ENCODE data around the gene CLIC2.
"Not testable (repeated sequence)": the region's sequence is repeated elsewhere in the genome, so short reads cannot be mapped to it uniquely, and the experiment has no call there.

The CLIC2 gene

GRCh38 chrX:155313766-155314165, 20.6 kb downstream of the CLIC2 start:
- no peak overlapping the region for H3K27ac Mint-ChIP-seq
- H3K36me3 Mint-ChIP-seq: no peaks in the 10 kb centered on the region
- no peaks in the 10 kb centered on the region for H3K9me3 Mint-ChIP-seq
- no peak overlapping the region for H3K4me3 Mint-ChIP-seq
- no peak for DNase-seq
- CTCF ChIA-PET: no interaction called here
- H3K27me3 Mint-ChIP-seq: no peaks in the 10 kb centered on the region
- H3K4me1 Mint-ChIP-seq: peaks cover 3% of the 10 kb centered on the region

DNA sequence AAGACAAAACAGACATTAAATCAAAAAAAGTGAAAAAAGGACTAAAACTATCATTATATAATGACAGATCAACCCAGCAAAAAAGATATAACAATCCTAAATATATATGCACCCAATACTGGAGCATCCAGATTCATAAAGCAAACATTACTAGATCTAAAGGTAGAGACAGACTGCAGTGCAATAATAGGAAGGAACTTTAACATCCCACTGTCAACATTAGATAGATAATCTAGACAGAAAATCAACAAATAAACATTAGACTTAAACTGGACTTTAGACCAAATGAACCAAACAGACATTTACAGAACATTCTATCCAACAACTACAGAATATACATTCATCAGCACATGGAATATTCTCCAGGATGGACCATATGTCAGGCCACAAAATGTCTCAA, 40.6 kb downstream of the CLIC2 start:
- CTCF ChIA-PET: no interaction called here
- no peak overlapping the region for H3K4me3 Mint-ChIP-seq
- no peaks in the 10 kb centered on the region for H3K4me1 Mint-ChIP-seq
- no peaks in the 10 kb centered on the region for H3K9me3 Mint-ChIP-seq
- H3K27me3 Mint-ChIP-seq: no peaks in the 10 kb centered on the region
- no peaks in the 10 kb centered on the region for H3K36me3 Mint-ChIP-seq
- H3K27ac Mint-ChIP-seq: no peak overlapping the region
- DNase-seq: no peak

- DNase-seq: no peak
- no peaks in the 10 kb centered on the region for H3K36me3 Mint-ChIP-seq
- H3K9me3 Mint-ChIP-seq: no peaks in the 10 kb centered on the region
- no peaks in the 10 kb centered on the region for H3K27me3 Mint-ChIP-seq
- CTCF ChIA-PET: no interaction called here
- peaks cover 6% of the 10 kb centered on the region for H3K4me1 Mint-ChIP-seq
- H3K27ac Mint-ChIP-seq: no peak overlapping the region
- no peak overlapping the region for H3K4me3 Mint-ChIP-seq
Measured at GRCh38 chrX:155279873-155280272, 54.5 kb downstream of the CLIC2 start.

GRCh38 chrX:155270969-155271368, 63.4 kb downstream of the CLIC2 start:
- Mint-ChIP-seq H3K27me3 (no peaks in the 10 kb centered on the region), H3K27ac (no peak overlapping the region), H3K9me3 (peaks cover 4% of the 10 kb centered on the region), H3K4me3 (no peak overlapping the region), H3K36me3 (no peaks in the 10 kb centered on the region), H3K4me1 (no peaks in the 10 kb centered on the region)
- no peak for DNase-seq
- CTCF ChIA-PET: no interaction called here

DNA sequence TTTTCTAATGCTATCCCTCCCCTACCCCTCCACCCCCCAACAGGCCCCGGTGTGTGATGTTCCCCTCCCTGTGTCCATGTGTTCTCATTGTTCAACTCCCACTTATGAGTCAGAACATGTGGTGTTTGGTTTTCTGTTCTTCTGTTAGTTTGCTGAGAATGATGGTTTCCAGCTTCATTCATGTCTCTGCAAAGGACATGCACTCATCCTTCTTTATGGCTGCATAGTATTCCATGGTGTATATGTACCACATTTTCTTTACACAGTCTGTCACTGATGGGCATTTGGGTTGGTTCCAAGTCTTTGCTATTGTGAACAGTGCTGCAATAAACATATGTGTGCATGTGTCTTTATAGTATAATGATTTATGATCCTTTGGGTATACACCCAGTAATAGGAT, 66.4 kb downstream of the CLIC2 start:
- H3K4me3 Mint-ChIP-seq, CTCF ChIA-PET, DNase-seq, H3K9me3 Mint-ChIP-seq, H3K36me3 Mint-ChIP-seq, H3K27me3 Mint-ChIP-seq, H3K27ac Mint-ChIP-seq: not testable (repeated sequence)
- H3K4me1 Mint-ChIP-seq: peaks cover 13% of the 10 kb centered on the region

DNA sequence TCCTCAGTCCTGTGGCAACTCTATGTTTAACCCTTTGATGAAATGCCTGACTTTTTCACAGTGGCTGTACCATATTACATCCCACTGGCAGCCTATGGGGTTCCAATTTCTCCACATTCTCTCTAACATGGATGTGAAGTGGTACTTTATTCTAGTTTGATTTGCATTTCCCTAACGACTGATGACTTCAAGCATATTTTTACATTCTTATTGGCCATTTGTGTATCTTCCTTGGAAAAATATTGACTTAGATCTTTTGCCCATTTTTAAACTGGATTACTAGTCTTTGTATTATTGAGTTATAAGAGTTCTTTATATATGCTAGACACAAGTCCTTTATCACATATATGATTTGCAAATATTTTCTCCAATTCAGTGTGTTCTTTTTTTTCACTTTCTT, 68.0 kb downstream of the CLIC2 start:
- H3K27me3 Mint-ChIP-seq: no peaks in the 10 kb centered on the region
- no peak overlapping the region for H3K27ac Mint-ChIP-seq
- peaks cover 1% of the 10 kb centered on the region for H3K9me3 Mint-ChIP-seq
- H3K36me3 Mint-ChIP-seq: no peaks in the 10 kb centered on the region
- H3K4me1 Mint-ChIP-seq: peaks cover 25% of the 10 kb centered on the region
- CTCF ChIA-PET: no interaction called here
- H3K4me3 Mint-ChIP-seq: no peak overlapping the region
- no peak for DNase-seq

- no peaks in the 10 kb centered on the region for H3K9me3 Mint-ChIP-seq
- H3K27ac Mint-ChIP-seq: peak within 1 kb of the TSS; percentile 91
- H3K4me3 Mint-ChIP-seq: peak within 1 kb of the TSS; percentile 83
- H3K27me3 Mint-ChIP-seq: no peaks in the 10 kb centered on the region
- peak; percentile 78 for DNase-seq
- H3K36me3 Mint-ChIP-seq: peaks cover 8% of the 10 kb centered on the region
- H3K4me1 Mint-ChIP-seq: peaks cover 31% of the 10 kb centered on the region
- CTCF ChIA-PET: interaction anchor here (1.8 kb wide), 1 partner anchor 48 kb away, joined by 4 read pairs; the partner anchor contains the start of gene VBP1
Measured at GRCh38 chrX:155263854-155264628, 70.4 kb downstream of the CLIC2 start, which contains the start of gene RAB39B. Gene RAB39B (minus strand): TSS chrX:155264491. CDS start chrX:155264288, 203 bp downstream.

DNA sequence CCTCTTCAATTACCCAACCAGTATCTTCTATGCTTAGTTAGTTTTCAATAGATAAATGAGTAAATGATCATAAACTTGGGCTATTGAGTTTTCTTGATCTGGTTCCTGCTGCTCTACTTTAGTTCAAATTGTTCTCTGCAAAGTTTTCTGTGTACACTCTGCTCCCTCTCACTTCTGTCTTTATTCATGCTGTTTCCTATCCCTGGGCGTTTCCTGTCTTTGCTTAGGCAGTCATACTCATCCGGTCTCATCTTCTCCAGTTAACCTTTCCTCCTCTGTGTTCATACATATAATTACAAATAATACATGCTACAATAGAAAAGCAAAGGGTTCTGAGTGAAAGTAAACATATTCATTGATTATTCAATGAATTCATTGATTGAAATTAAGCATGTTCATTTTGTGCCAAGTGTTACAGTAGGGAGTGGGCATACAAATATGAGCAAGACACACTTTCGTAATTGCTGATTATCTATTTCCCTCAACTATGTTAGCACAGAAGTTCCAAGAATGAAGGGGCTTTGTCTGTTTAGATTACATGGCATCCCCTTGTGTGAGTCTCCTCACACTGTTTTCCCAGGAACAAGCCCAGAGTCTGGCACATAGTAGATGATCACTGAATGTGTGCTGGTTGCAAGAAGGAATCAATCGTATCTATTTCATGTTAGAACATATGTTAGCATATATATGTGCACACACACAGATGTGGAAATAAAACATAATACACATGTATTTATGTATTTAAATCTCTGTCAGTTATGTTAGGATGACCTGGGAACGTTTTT, 71.3 kb downstream of the CLIC2 start:
- peaks cover 8% of the 10 kb centered on the region for H3K36me3 Mint-ChIP-seq
- CTCF ChIA-PET: interaction anchor here (1.8 kb wide), 1 partner anchor 47 kb away, joined by 4 read pairs; the partner anchor contains the start of gene VBP1
- DNase-seq: no peak
- peaks cover 31% of the 10 kb centered on the region for H3K4me1 Mint-ChIP-seq
- H3K27ac Mint-ChIP-seq: peak overlapping the region; percentile 91
- peak overlapping the region; percentile 83 for H3K4me3 Mint-ChIP-seq
- H3K27me3 Mint-ChIP-seq: no peaks in the 10 kb centered on the region
- H3K9me3 Mint-ChIP-seq: no peaks in the 10 kb centered on the region

DNA sequence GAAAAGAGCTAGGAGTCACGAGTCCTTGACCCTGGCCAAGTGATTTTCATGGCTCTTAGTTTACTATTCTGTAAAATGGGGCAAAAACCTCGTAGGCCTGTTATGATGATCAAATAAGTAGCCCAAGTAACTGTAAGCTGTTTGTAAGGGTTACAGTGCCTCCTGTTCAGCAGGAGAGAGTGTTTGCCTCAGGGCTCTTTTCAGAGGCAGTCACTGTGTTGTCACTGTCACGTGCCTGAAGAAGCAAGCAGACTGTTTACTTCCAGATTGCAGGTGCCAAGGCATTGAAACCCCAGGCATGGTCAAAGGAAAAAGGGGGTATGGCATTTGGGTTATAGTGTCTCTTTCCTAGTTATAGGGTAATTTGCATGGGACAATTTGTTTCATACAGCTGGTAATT, 74.7 kb downstream of the CLIC2 start:
- H3K4me3 Mint-ChIP-seq: no peak overlapping the region
- H3K4me1 Mint-ChIP-seq: peaks cover 29% of the 10 kb centered on the region
- H3K27me3 Mint-ChIP-seq: no peaks in the 10 kb centered on the region
- no peak for DNase-seq
- H3K36me3 Mint-ChIP-seq: peaks cover 8% of the 10 kb centered on the region
- no peaks in the 10 kb centered on the region for H3K9me3 Mint-ChIP-seq
- CTCF ChIA-PET: no interaction called here
- H3K27ac Mint-ChIP-seq: no peak overlapping the region

DNA sequence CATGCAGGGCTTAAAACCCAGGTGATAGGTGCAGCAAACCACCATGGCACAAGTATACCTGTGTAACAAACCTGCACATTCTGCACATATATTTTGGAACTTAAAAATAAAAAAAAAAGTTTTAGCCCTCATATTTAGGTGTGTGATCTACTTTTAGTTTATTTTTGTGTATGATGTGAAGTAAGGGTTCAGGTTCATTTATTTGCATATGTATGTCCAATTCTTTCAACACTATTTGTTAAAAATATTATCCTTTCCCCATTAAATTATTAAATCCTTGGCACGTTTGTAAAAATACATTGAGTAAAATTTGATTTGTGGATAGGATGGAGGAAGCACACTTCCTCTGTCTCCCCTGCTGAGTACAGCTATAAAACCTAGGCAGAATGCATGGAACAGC, 83.0 kb downstream of the CLIC2 start:
- CTCF ChIA-PET: no interaction called here
- Mint-ChIP-seq H3K9me3 (no peaks in the 10 kb centered on the region), H3K27me3 (no peaks in the 10 kb centered on the region), H3K27ac (no peak overlapping the region), H3K4me1 (no peaks in the 10 kb centered on the region), H3K4me3 (no peak overlapping the region), H3K36me3 (no peaks in the 10 kb centered on the region)
- no peak for DNase-seq

- Mint-ChIP-seq H3K36me3 (no peaks in the 10 kb centered on the region), H3K27ac (no peak overlapping the region), H3K27me3 (no peaks in the 10 kb centered on the region), H3K9me3 (no peaks in the 10 kb centered on the region), H3K4me1 (no peaks in the 10 kb centered on the region), H3K4me3 (no peak overlapping the region)
- CTCF ChIA-PET: no interaction called here
- DNase-seq: no peak
Measured at GRCh38 chrX:155247497-155247896, 86.9 kb downstream of the CLIC2 start.

- Mint-ChIP-seq H3K27ac (no peak overlapping the region), H3K36me3 (no peaks in the 10 kb centered on the region), H3K27me3 (no peaks in the 10 kb centered on the region), H3K9me3 (no peaks in the 10 kb centered on the region), H3K4me3 (no peak overlapping the region), H3K4me1 (no peaks in the 10 kb centered on the region)
- no peak for DNase-seq
- CTCF ChIA-PET: no interaction called here
Measured at GRCh38 chrX:155246748-155247147, 87.7 kb downstream of the CLIC2 start.

GRCh38 chrX:155242300-155242699, 92.1 kb downstream of the CLIC2 start:
- no peak for DNase-seq
- no peaks in the 10 kb centered on the region for H3K9me3 Mint-ChIP-seq
- CTCF ChIA-PET: no interaction called here
- no peaks in the 10 kb centered on the region for H3K27me3 Mint-ChIP-seq
- H3K4me1 Mint-ChIP-seq: no peaks in the 10 kb centered on the region
- H3K27ac Mint-ChIP-seq: no peak overlapping the region
- no peak overlapping the region for H3K4me3 Mint-ChIP-seq
- H3K36me3 Mint-ChIP-seq: peaks cover 16% of the 10 kb centered on the region

DNA sequence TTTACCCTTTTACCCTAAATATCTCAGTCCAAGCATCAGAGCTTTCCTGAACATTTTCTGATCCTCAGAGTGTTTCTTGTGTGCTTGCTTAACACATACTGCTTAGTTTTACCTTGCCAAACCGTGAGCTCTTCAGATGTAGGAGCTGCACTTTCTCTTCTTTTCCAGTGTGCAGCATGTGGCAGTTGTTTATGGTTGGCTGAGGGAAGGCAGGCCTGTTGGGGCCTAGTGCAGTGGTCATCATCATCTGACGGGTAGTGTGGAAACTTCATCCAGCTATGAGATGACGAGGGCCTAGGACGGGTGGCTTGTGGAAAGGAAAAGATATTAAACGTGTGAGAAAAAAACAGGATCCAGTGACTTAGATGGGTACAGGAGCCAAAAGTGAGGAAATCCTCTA, 96.7 kb downstream of the CLIC2 start:
- DNase-seq: no peak
- no peak overlapping the region for H3K4me3 Mint-ChIP-seq
- no peaks in the 10 kb centered on the region for H3K9me3 Mint-ChIP-seq
- H3K36me3 Mint-ChIP-seq: peaks cover 41% of the 10 kb centered on the region
- no peaks in the 10 kb centered on the region for H3K27me3 Mint-ChIP-seq
- no peaks in the 10 kb centered on the region for H3K4me1 Mint-ChIP-seq
- CTCF ChIA-PET: interaction anchor here (1.3 kb wide), 1 partner anchor 21 kb away, joined by 3 read pairs; no protein-coding TSS in a partner anchor
- no peak overlapping the region for H3K27ac Mint-ChIP-seq

DNA sequence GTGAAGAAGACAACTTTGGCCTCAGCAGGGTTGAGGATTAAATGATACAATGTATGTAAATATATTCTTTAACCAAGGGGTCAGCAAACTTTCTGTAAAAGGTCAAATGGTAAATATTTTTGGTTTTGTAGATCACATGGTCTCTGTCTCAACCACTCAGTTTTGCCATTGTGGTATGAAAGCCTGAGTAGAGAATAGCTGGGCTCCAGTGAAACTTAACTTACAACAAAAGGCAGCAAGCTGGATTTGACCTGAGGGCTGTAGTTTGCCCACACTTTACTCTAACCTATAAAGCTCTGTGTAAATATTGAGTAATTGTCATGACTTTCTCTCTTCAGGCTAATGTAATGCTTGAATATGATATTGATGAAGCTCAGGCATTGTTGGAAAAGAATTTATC, 98.5 kb downstream of the CLIC2 start:
- H3K9me3 Mint-ChIP-seq: no peaks in the 10 kb centered on the region
- CTCF ChIA-PET: no interaction called here
- peaks cover 4% of the 10 kb centered on the region for H3K4me1 Mint-ChIP-seq
- H3K27ac Mint-ChIP-seq: no peak overlapping the region
- peaks cover 48% of the 10 kb centered on the region for H3K36me3 Mint-ChIP-seq
- DNase-seq: no peak
- H3K4me3 Mint-ChIP-seq: no peak overlapping the region
- no peaks in the 10 kb centered on the region for H3K27me3 Mint-ChIP-seq
